Common myeloid progenitor, CD34-positive (primary cell): Measurements from ENCODE around the gene VWA5B1.

Source experiments
- CTCF ChIA-PET: fragments of 350-600 bp; sonication (Branson Sonifier 250); formaldehyde crosslinking; loops from one replicate; lab custom pipeline; 2021; ENCODE audit warnings: antibody characterized with exemption; lab: Charles Lee
- POLR2A ChIA-PET: fragments of 350-600 bp; sonication (Branson Sonifier 250); formaldehyde crosslinking; loops from one replicate; lab custom pipeline; 2021; ENCODE audit warnings: antibody characterized with exemption; lab: Charles Lee
- DNase-seq, 3 donors: peaks; one replicate each; pipeline versions ENCODE4 v3.0.0 to v3.0.0-alpha.2; 2013
- H3K27ac ChIP-seq, 2 experiments: 1 replicate in 1 of 2; 2 replicates in 1 of 2; pipeline ENCODE4 v1.7.0; 2013; ENCODE audit warnings: inconsistent platforms in 2 of 2, low read length in 2 of 2, mild to moderate bottlenecking in 2 of 2, low read depth in 1 of 2, moderate library complexity in 1 of 2; ENCODE audit not compliant: severe bottlenecking in 2 of 2, insufficient read depth in 1 of 2, poor library complexity in 1 of 2
- H3K27me3 ChIP-seq, 5 experiments: replicated peaks in 2 of 5; 1 replicate in 3 of 5; 2 replicates in 2 of 5; pipeline versions ENCODE4 v1.6.1 to v1.7.0; 2013; ENCODE audit warnings: low read length in 4 of 5, mild to moderate bottlenecking in 2 of 5, moderate library complexity in 2 of 5, inconsistent platforms in 1 of 5; ENCODE audit not compliant: insufficient read depth in 5 of 5, control insufficient read depth in 4 of 5
- H3K36me3 ChIP-seq, 4 experiments: 1 replicate in 2 of 4; 2 replicates in 2 of 4; pipeline versions ENCODE4 v1.6.1 to v1.7.0; 2013; ENCODE audit warnings: low read length in 3 of 4, control low read depth in 1 of 4, mild to moderate bottlenecking in 1 of 4; ENCODE audit not compliant: control insufficient read depth in 4 of 4, insufficient read depth in 4 of 4
- H3K4me1 ChIP-seq, 4 experiments: 1 replicate in 3 of 4; 2 replicates in 1 of 4; pipeline versions ENCODE4 v1.6.1 to v1.7.1; 2013; ENCODE audit warnings: low read length in 3 of 4, mild to moderate bottlenecking in 3 of 4, control low read depth in 1 of 4, inconsistent platforms in 1 of 4, moderate library complexity in 1 of 4; ENCODE audit not compliant: control insufficient read depth in 4 of 4, insufficient read depth in 4 of 4; ENCODE audit errors: control extremely low read depth in 1 of 4
- H3K4me3 ChIP-seq, 7 experiments: 1 replicate in 4 of 7; 2 replicates in 3 of 7; pipeline versions ENCODE4 v1.5.1 to v1.7.0; 2013; ENCODE audit warnings: mild to moderate bottlenecking in 7 of 7, low read length in 6 of 7, moderate library complexity in 6 of 7, inconsistent platforms in 2 of 7, low read depth in 2 of 7, control low read depth in 1 of 7; ENCODE audit not compliant: insufficient read depth in 4 of 7, control insufficient read depth in 1 of 7; ENCODE audit errors: extremely low read depth in 1 of 7
- H3K9me3 ChIP-seq, 5 experiments: 1 replicate in 4 of 5; 2 replicates in 1 of 5; pipeline versions ENCODE4 v1.6.1 to v1.7.1; 2013; ENCODE audit warnings: low read length in 4 of 5, mild to moderate bottlenecking in 2 of 5, inconsistent platforms in 1 of 5, low read depth in 1 of 5, moderate library complexity in 1 of 5; ENCODE audit not compliant: control insufficient read depth in 4 of 5, insufficient read depth in 2 of 5; ENCODE audit errors: control extremely low read depth in 1 of 5
- WGBS: methylation state at CpG from one replicate; pipeline ENCODE4 v1.1.5; 2013; ENCODE audit not compliant: insufficient coverage; 5-methylcytosine and 5-hydroxymethylcytosine counted together

VWA5B1 gene

DNA sequence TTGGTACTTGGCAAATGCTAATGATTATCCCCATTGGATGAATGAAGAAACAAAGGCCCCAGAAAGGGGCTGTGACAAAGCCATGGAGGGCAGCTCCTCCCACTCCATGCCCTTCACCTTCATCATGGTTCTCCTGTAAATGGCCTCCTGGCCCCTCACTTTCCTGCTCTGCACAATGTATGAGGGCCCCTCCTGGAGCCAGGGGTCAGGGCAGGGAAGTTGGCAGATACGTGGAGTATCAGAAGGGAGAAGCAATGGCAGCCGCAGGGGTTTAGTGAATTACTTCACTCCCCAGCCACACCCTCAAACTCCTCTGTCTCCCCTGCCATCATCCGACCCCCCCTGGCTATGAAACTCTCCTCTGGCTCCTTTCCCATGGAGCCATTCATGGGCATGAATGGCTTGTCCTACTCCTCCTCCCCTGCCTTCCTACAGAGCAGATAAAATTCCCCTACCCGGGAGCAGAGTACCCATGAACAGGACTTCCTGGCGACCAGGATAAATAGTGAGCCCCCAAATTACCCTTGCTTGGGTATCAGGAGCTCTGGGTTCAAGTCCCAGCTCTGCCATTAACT, 109.0 kb downstream of the VWA5B1 start:
- Histone ChIP-seq H3K4me1 (no peaks in the 10 kb centered on the region), H3K27ac (no peak overlapping the region), H3K4me3 (no peak overlapping the region), H3K27me3 (peaks cover 0 to 62% (median 23%) of the 10 kb centered on the region in 5 experiments), H3K36me3 (no peaks in the 10 kb centered on the region), H3K9me3 (peaks cover 1 to 13% (median 3%) of the 10 kb centered on the region in 5 experiments)
- CTCF ChIA-PET: interaction anchor here (0.7 kb wide), 1 partner anchor 204 kb away, joined by 4 read pairs; no protein-coding TSS in a partner anchor
- POLR2A ChIA-PET: no interaction called here
- no peak for DNase-seq
- 40% methylated on average over 3 of the region's 5 CpGs for WGBS

DNA sequence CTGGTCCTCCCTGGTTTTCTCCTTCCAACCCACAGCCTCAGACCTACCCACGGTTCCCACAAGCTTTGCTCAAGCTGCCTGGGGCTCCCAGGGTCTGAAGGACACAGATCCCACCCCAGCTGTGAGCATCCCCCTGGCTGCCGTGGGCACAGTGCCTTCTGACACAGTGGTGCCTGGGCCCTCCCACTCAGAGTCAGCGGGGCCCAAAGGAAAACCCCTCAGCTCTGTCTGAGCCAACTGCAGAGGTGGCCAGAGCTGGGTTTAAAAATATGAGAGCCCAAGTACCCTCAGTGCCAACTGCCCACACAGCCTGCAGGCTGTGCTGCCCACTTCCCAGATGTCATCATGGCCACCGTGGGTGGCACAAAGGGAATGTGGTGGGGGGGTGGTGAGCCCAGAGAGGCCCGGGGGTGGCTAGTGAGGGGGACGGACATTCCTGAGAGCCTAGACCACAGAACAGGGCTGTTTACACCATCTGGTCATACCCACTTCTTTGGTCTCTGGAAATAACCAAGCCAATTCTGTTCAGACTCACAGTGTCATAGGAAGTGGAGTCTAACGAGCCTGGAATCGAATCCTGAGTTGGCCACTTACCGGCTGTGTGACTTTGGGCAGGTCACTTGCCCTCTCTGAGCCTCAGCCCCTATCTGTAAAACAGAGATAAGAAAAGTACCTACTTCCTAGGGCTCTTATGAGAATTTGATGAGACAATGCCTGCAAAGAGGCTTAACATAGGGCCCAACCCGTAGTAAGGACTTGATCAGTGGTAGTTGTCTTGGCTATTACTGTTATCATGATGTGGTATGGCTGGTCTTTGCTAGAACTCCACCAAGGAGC, 109.9 kb downstream of the VWA5B1 start:
- peaks cover 0 to 71% (median 29%) of the 10 kb centered on the region in 5 experiments for H3K27me3 ChIP-seq
- peaks cover 0 to 5% (median under 1%) of the 10 kb centered on the region in 5 experiments for H3K9me3 ChIP-seq
- WGBS: 65% methylated on average over 7 of the region's 10 CpGs
- H3K27ac ChIP-seq: no peak overlapping the region
- no peaks in the 10 kb centered on the region for H3K4me1 ChIP-seq
- ChIA-PET CTCF (interaction anchor here (0.7 kb wide), 1 partner anchor 205 kb away, joined by 4 read pairs; no protein-coding TSS in a partner anchor), POLR2A (no interaction called here)
- H3K36me3 ChIP-seq: no peaks in the 10 kb centered on the region
- no peak for DNase-seq
- no peak overlapping the region for H3K4me3 ChIP-seq

DNA sequence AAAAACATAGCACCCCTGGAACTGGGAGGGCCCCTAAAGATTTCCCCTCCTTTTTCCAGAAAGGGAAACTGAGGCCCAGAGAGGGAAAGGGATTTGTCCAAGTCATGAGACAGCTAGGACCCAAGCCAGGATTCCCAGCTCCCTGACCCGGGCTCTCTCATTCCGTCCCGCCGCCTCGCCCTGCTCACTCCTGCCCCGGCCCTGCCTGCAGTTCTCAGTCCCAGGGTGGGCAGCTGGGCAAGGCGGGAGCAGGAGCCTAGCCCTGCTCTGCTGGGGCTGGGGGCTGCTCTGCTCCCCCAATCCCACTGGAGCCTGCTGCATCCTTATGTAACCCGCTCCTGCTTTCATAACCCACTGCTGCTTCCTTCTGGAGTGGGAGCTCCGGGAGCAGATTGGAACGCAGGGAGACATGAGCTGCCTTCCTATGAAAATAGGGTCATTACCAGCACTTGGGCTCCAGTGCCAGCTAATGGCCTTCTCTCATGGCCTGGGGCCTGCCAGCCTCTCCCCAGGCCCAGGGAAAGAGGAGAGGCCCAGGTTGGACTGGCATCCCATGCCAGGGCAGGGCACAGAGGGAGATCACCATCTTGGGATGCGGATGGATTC, 110.8 kb downstream of the VWA5B1 start:
- Histone ChIP-seq H3K27me3 (peaks cover 0 to 78% (median 31%) of the 10 kb centered on the region in 5 experiments), H3K4me3 (no peak overlapping the region), H3K4me1 (no peaks in the 10 kb centered on the region), H3K27ac (no peak overlapping the region), H3K9me3 (peaks cover 0 to under 1% (median 0%) of the 10 kb centered on the region in 5 experiments), H3K36me3 (no peaks in the 10 kb centered on the region)
- CTCF ChIA-PET: no interaction called here
- no peak for DNase-seq
- POLR2A ChIA-PET: no interaction called here
- WGBS: 89% methylated on average over 11 of the region's 11 CpGs

DNA sequence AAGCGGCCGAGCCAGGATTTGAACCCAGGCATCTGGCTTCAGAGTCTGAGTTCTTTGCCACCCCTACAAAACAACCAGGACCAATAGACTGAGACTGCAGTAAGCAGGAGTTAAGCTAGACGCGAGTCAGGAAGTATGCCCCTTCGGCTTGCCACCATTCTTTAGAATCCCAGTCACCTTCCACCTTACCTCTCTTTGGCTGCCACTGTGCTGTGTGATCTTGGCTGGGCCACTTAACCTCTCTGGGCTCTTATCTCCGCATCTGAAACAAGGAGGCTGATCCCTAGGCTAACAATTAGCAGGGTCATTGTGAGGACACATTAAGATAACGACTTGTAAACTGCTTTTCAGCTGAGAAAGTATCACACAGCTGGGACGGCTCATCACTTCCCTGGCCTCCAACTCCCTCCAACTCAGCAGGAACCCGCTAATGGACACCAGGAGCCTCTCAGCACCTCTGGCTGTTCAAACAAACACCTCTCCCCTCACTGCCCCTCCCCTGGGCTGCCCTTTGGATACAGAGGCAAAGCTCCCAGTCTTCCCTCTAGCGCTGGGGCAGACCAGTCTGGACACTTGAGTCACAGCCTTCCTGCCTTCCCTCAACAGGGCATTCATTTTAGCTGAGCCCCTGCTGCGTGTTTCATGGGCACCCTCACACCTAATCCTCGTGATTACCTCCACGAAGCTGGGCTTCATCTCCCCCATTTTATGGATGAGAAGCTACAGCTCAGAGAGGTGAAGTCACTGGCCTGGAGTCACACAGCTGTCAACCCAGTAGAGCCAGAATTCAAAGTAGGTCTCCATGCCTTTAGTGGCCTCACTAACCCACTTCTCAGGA, 112.1 kb downstream of the VWA5B1 start:
- ChIA-PET CTCF (no interaction called here), POLR2A (no interaction called here)
- WGBS: 62% methylated on average over 12 of the region's 13 CpGs

DNA sequence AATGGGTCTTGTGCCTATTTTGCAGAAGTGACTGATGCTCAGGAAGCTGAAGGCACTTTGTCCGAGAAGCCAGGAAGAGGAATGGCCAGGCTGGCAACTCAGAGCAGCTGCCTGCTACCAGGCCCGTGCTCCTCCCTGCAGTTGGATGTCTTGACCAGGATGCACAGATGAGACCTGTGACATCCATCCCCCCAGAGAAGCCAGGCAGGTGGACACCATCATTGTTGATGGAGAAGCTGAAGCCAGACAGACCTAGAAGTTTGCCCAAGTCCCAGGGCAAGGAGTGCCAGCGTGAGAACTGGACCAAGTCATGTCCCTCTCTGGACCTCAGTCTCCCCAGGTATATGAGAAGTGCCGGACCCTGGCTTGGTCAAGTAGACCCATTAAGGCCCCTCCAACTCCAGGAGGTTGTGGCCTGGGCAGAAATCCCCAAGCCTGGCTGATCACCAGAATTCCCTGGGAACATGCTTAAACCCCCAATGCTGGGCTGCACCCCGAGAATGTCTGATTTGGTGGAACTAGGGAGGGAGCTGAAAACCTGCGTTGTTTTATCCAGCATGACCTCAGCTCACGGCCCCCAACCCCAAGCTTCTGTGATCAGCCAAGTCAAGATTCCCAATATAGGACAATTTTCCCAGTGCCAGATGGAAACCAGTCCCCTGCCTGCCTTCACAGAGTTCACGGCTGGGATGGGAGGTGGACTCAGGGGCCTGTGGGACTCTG, 112.9 kb downstream of the VWA5B1 start:
- ChIA-PET CTCF (no interaction called here), POLR2A (no interaction called here)
- Histone ChIP-seq H3K4me1 (no peaks in the 10 kb centered on the region), H3K36me3 (no peaks in the 10 kb centered on the region), H3K27ac (no peak overlapping the region), H3K9me3 (no peaks in the 10 kb centered on the region), H3K27me3 (peaks cover 0 to 80% (median 31%) of the 10 kb centered on the region in 5 experiments), H3K4me3 (no peak overlapping the region)
- DNase-seq: no peak
- WGBS: 66% methylated on average over 6 of the region's 8 CpGs

More for the DNA sequence above, 112.1 kb downstream of the VWA5B1 start:
- H3K27me3 ChIP-seq: peaks cover 0 to 80% (median 31%) of the 10 kb centered on the region in 5 experiments
- no peak for DNase-seq
- H3K9me3 ChIP-seq: no peaks in the 10 kb centered on the region
- H3K36me3 ChIP-seq: no peaks in the 10 kb centered on the region
- H3K4me3 ChIP-seq: no peak overlapping the region
- H3K27ac ChIP-seq: no peak overlapping the region
- H3K4me1 ChIP-seq: no peaks in the 10 kb centered on the region

DNA sequence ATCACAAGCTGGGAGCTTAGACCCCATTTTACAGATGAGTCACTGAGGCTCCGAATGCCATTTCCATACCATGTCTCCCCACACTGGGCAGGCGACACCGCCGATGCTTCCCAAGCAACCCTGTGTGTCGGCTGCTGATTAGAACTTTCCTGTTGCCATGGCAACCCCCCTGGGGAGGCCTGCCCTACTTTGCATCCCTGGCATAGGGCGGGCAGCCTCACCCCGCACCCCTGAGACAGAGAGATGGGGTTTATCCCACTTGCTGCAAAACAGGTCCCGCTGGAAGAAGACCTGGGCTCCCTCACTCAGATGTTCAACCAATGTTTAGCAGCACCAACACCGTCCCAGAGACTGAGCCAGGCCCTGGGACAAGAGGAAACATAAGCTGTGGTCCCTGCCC, 113.8 kb downstream of the VWA5B1 start:
- WGBS: 33% methylated on average over 9 of the region's 9 CpGs
- DNase-seq: no peak
- Histone ChIP-seq H3K9me3 (no peaks in the 10 kb centered on the region), H3K4me3 (no peak overlapping the region), H3K27me3 (peaks cover 0 to 78% (median 29%) of the 10 kb centered on the region in 5 experiments), H3K36me3 (no peaks in the 10 kb centered on the region), H3K4me1 (no peaks in the 10 kb centered on the region), H3K27ac (no peak overlapping the region)
- CTCF ChIA-PET: no interaction called here
- POLR2A ChIA-PET: no interaction called here
